Measurements from ENCODE around the gene GRIN3A.

DNA sequence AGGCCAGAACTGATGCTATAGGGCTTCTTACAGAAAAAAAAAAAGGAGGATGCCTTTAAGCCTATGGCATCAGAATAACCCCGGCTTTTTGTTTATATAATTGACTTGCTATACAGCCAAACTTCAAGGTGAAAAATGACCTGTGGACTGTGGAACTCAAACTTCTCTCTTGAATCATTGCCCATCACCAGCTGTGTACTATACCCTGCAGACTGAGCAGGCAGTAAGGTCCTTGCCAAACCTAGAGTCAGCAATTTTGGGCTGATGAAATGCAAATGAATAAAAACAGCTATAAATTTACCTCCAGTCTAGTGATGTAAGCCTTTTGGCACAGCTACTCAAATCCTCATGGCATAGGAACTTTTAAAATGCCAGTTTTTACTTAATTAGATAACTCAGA is 99.1 kb downstream of the GRIN3A start:
- TF ChIP-seq YY1 (IDR thresholded peaks at IDR 0.05; ENCODE audit: insufficient read depth, insufficient read length) = no peak
- TF ChIP-seq SUZ12 (IDR thresholded peaks at IDR 0.05; ENCODE audit: extremely low read depth, insufficient read depth, insufficient read length) = no peak
- no peak for TF ChIP-seq ZNF274 (IDR thresholded peaks at IDR 0.05; ENCODE audit: low read depth, low read length)

Data from NT2/D1 (cell line).